Measurements from ENCODE around the gene SPRYD3.

DNA sequence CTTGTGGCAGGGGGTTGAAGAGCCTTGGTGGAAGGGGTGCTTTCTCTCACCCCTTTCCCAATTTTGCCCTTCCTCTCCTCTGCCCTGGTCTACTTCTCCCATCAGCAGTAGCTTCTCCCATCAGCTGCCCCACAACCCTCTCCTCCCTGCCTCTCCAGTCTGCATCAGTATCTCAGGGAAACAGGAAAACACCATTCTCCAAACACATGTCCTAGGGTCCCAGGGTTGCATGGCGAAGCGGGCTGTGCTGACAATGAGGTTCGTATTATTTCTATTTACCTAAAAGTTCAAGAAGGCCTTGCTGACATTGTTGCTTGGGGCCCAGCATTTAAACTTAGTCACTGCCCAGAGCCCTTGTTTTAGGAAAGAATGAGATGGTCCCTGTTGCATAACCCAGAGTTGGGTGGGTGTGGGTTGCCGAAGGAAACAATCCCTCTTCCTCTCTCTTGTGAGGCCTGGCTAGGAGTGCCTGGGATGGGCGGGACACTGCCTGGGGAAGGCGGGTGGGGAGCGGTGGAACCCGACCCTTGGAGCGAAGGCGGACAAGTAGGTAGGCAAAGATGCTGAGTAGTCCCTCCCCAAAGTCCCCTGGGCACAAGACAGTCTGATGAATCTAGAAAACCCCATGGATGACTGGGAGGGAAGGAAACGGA lies 17.0 kb upstream of the SPRYD3 start:
- TF ChIP-seq EZH2 (IDR thresholded peaks at IDR 0.05; ENCODE audit: insufficient read depth, poor library complexity, severe bottlenecking) (no peak), EZH2phosphoT487 (IDR thresholded peaks at IDR 0.05; ENCODE audit: insufficient read depth, low read depth) (no peak)

Measured in GM23248 (cell line).